K562 (cell line): ENCODE measurements around the gene TNFAIP1. TPM values are rescaled to one million over a fixed set of nuclear protein-coding genes. Genes with fewer than 3 reads are reported as not detected.
A peak's percentile ranks its signal among the peaks of the same experiment; 100 is the strongest.

ENCODE experiments used
- ATAC-seq: fragments of 200-7000 bp; cut with Tn5 transposase; 3 replicates; pipeline ENCODE4 v1.9.1; 2020; ENCODE audit warnings: moderate library complexity
- BruUV-seq: library from RNA; stranded (reverse); fragments of 400-500 nt; replicated peaks from 2 replicates; lab custom pipeline; 2021; lab: Mats Ljungman, UMichigan
- CTCF ChIA-PET: fragments of 300-600 bp; formaldehyde crosslinking; extraction: SDS; loops from one replicate; lab custom pipeline; 2021; ENCODE audit warnings: low intra/inter-chr PET ratio; lab: Yijun Ruan, JAX
- POLR2A ChIA-PET: fragments of 300-600, 350-650 bp; sonication (Branson Sonifier 250); formaldehyde crosslinking; extraction: SDS; loops from one replicate; lab custom pipeline; 2021; ENCODE audit warnings: antibody characterized with exemption, inconsistent platforms; lab: Yijun Ruan, JAX
- DNase-seq, 4 experiments: peaks; one replicate each; pipeline versions ENCODE4 v3.0.0 to v3.0.0-alpha.2; 2011 to 2018; ENCODE audit warnings: low spot score in 3 of 4, mixed read lengths in 3 of 4; ENCODE audit errors: extremely low read depth in 1 of 4
- FAIRE-seq: peaks from 2 replicates; lab custom pipeline; 2011; peaks lifted over from hg19 to GRCh38; lab: Jason Lieb, UNC
- H2AFZ ChIP-seq: 2 replicates; pipeline ENCODE4 v1.6.0; 2011; ENCODE audit warnings: low read depth, low read length, control low read depth, inconsistent platforms
- H3K27ac ChIP-seq: fragments of 200-600 bp; 3 replicates; pipeline ENCODE4 v1.8.0; 2011; ENCODE audit warnings: low read depth, mild to moderate bottlenecking, control low read depth, inconsistent platforms, low read length, moderate library complexity, mixed read lengths; ENCODE audit errors: extremely low read depth
- H3K27me3 ChIP-seq, 2 experiments: fragments of 300-600 bp in 1 of 2; 2 replicates in 1 of 2; 3 replicates in 1 of 2; pipeline versions ENCODE4 v1.6.0 to v1.8.0; 2011; ENCODE audit warnings: inconsistent platforms in 2 of 2, low read length in 2 of 2, mild to moderate bottlenecking in 1 of 2, mixed read lengths in 1 of 2, moderate library complexity in 1 of 2; ENCODE audit not compliant: control insufficient read depth in 2 of 2, insufficient read depth in 2 of 2
- H3K36me3 ChIP-seq: fragments of 300-600 bp; 3 replicates; pipeline ENCODE4 v1.8.0; 2011; ENCODE audit warnings: mild to moderate bottlenecking, low read length, inconsistent platforms; ENCODE audit not compliant: control insufficient read depth, insufficient read depth
- H3K4me1 ChIP-seq, 2 experiments: fragments of 200-600 bp in 1 of 2; replicated peaks in 1 of 2; 2 replicates in 1 of 2; 3 replicates in 1 of 2; pipeline versions ENCODE4 v1.5.1 to v1.8.0; 2011; ENCODE audit warnings: inconsistent platforms in 2 of 2, low read length in 2 of 2, mild to moderate bottlenecking in 1 of 2, mixed read lengths in 1 of 2, moderate library complexity in 1 of 2; ENCODE audit not compliant: control insufficient read depth in 2 of 2, insufficient read depth in 2 of 2
- H3K4me2 ChIP-seq: 2 replicates; pipeline ENCODE4 v1.6.1; 2011; ENCODE audit warnings: low read length, control low read depth, inconsistent platforms, mixed read lengths; ENCODE audit not compliant: insufficient read depth
- H3K4me3 ChIP-seq: fragments of 200-600 bp; sonication (generic), shearing (Covaris generic); 2 replicates; pipeline ENCODE4 v1.5.1; 2016; ENCODE audit warnings: control low read depth, inconsistent platforms
- H3K79me2 ChIP-seq: fragments of 200-600 bp; 3 replicates; pipeline ENCODE4 v1.8.0; 2011; ENCODE audit warnings: low read length, inconsistent platforms; ENCODE audit not compliant: control insufficient read depth, insufficient read depth
- H3K9ac ChIP-seq, 2 experiments: 2 replicates each; pipeline versions ENCODE4 v1.6.0 to v1.6.1; 2011; ENCODE audit warnings: low read depth in 2 of 2, low read length in 2 of 2, control low read depth in 1 of 2, inconsistent platforms in 1 of 2, mild to moderate bottlenecking in 1 of 2, mixed read lengths in 1 of 2; ENCODE audit not compliant: insufficient read depth in 1 of 2
- H3K9me1 ChIP-seq: one replicate; pipeline ENCODE4 v1.6.0; 2011; ENCODE audit warnings: inconsistent platforms, mild to moderate bottlenecking, low read length, moderate library complexity; ENCODE audit not compliant: control insufficient read depth, insufficient read depth
- H3K9me3 ChIP-seq: replicated peaks from 2 replicates; pipeline ENCODE4 v1.5.1; 2011; ENCODE audit warnings: low read depth, low read length, inconsistent platforms; ENCODE audit not compliant: control insufficient read depth, insufficient read depth
- H4K20me1 ChIP-seq: replicated peaks from 2 replicates; pipeline ENCODE4 v1.6.1; 2011; ENCODE audit warnings: low read length, inconsistent platforms, mixed read lengths; ENCODE audit not compliant: control insufficient read depth, insufficient read depth
- BHLHE40 ChIP-seq: IDR thresholded peaks from 2 replicates; pipeline ENCODE4 v1.6.1; 2011; ENCODE audit warnings: low read length, improper control_type of control experiment
- BRCA1 ChIP-seq, 2 experiments: fragments of 450-650 bp in 1 of 2; sonication (generic) in 1 of 2; formaldehyde crosslinking in 1 of 2; IDR thresholded peaks; 2 replicates each; pipeline versions ENCODE4 v1.5.0 to v1.6.1; 2017 to 2020; ENCODE audit warnings: mild to moderate bottlenecking in 1 of 2, missing genetic modification reagents in 1 of 2
- CBFA2T3 ChIP-seq: fragments of 450-650 bp; IDR thresholded peaks from 2 replicates; pipeline ENCODE4 v1.6.1; 2017
- FOXA3 ChIP-seq, 2 experiments: fragments of 450-650 bp in 1 of 2; sonication (generic) in 1 of 2; formaldehyde crosslinking; IDR thresholded peaks in 1 of 2; conservative IDR thresholded peaks in 1 of 2; 2 replicates each; pipeline versions ENCODE4 v1.4.0 to v1.8.0; 2020 to 2022; ENCODE audit warnings: mild to moderate bottlenecking in 2 of 2, missing genetic modification reagents in 1 of 2
- HLTF ChIP-seq: fragments of 450-650 bp; IDR thresholded peaks from 2 replicates; pipeline ENCODE4 v1.6.1; 2016
- NR2C1 ChIP-seq, 2 experiments: fragments of 450-650 bp; IDR thresholded peaks; 2 replicates each; pipeline ENCODE4 v1.6.1; 2017; ENCODE audit warnings: mild to moderate bottlenecking in 2 of 2, antibody characterized with exemption in 1 of 2, inconsistent platforms in 1 of 2, missing compliant biosample characterization in 1 of 2, missing genetic modification characterization in 1 of 2
- POLR2H ChIP-seq: IDR thresholded peaks from 2 replicates; pipeline ENCODE4 v1.6.1; 2016; ENCODE audit warnings: missing genetic modification characterization, low read depth, mild to moderate bottlenecking, control low read depth, missing compliant biosample characterization, moderate library complexity
- TCF3 ChIP-seq: sonication (generic); formaldehyde crosslinking; IDR thresholded peaks from 2 replicates; pipeline ENCODE4 v1.4.0; 2020; ENCODE audit warnings: mild to moderate bottlenecking, missing genetic modification reagents
- WGBS: fragments of 100-300 bp; shearing (Covaris generic); methylation state at CpG from one replicate; pipeline ENCODE4 v1.1.6; 2016; ENCODE audit warnings: low coverage, mixed read lengths; ENCODE audit not compliant: insufficient coverage; ENCODE audit errors: missing lambda C conversion rate; 5-methylcytosine and 5-hydroxymethylcytosine counted together
- in situ Hi-C: fragments of 300-500 bp; cut with MboI; formaldehyde crosslinking; loops from 4 replicates; pipeline ENCODE4 v1.15.0; 2018; ENCODE audit warnings: inconsistent platforms, mixed read lengths
- intact Hi-C: fragments of 100-400 bp; cut with micrococcal nuclease; formaldehyde crosslinking; loops from 2 replicates; pipeline ENCODE4 v1.14.2; 2022
- polyA plus RNA-seq, 8 experiments: library from polyadenylated mRNA; depleted of rRNA in 4 of 8; stranded (reverse) in 5 of 8; unstranded in 3 of 8; fragments of >200 nt; fragmentation: Nextera tagmentation in 2 of 8; fragmentation: Illumina TruSeq in 1 of 8; extraction: Ambion mirVana in 2 of 8; extraction: Trizol in 1 of 8; gene quantifications; 2 replicates each; pipeline versions ENCODE4 v1.2.1 to v1.2.3, GENCODE V29; 2011 to 2014; ENCODE audit warnings: inconsistent platforms in 1 of 8, missing spikeins in 1 of 8
- total RNA-seq, 7 experiments: library from RNA; depleted of rRNA in 6 of 7; stranded (reverse); fragments of >200 nt in 6 of 7; fragmentation: Illumina TruSeq in 2 of 7; extraction: Trizol in 2 of 7; gene quantifications; 2 replicates each; pipeline versions ENCODE4 v1.2.1 to v1.2.3, GENCODE V29; 2011 to 2021; ENCODE audit warnings: low replicate concordance in 1 of 7
- TF ChIP-seq, protein P1 (sequence below): fragments of 250-450 bp; sonication (Bioruptor Pico); IDR thresholded peaks from 2 replicates; pipeline ENCODE4 v1.4.0; 2020; ENCODE audit warnings: borderline replicate concordance
- TF ChIP-seq, protein P2 (sequence below): fragments of 250-450 bp; sonication (Bioruptor Pico); IDR thresholded peaks from 2 replicates; pipeline ENCODE4 v1.9.0; 2021; ENCODE audit warnings: mild to moderate bottlenecking, inconsistent platforms

Gene TNFAIP1
- total and polyA plus RNA-seq, 9 of the 15 experiments (the other 6 are each of a cell fraction or from before 2014, with no cell fraction given) = 2.1 to 20.1 (median 8.2) TPM

DNA sequence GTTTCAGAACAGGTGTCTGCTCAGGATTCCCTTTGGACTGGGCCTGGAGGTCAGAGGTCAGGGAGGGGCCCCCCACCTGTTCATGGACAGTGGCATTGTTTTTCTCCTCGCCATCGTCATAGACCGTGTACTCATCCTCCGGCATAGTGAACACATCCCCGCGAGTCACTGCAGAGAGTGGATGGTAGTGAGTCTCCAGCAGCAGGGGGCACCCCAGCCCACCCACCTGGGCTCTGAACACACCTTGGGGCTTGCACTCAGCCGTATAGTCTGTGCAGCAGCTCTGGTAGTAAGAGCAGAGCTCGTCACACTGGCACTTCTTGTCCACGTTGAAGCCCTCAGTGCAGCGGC is 34.1 kb downstream of the TNFAIP1 start:
- no peak overlapping the region for H3K4me3 ChIP-seq
- intact Hi-C loops = no loop called here
- H3K4me2 ChIP-seq = no peak overlapping the region

DNA sequence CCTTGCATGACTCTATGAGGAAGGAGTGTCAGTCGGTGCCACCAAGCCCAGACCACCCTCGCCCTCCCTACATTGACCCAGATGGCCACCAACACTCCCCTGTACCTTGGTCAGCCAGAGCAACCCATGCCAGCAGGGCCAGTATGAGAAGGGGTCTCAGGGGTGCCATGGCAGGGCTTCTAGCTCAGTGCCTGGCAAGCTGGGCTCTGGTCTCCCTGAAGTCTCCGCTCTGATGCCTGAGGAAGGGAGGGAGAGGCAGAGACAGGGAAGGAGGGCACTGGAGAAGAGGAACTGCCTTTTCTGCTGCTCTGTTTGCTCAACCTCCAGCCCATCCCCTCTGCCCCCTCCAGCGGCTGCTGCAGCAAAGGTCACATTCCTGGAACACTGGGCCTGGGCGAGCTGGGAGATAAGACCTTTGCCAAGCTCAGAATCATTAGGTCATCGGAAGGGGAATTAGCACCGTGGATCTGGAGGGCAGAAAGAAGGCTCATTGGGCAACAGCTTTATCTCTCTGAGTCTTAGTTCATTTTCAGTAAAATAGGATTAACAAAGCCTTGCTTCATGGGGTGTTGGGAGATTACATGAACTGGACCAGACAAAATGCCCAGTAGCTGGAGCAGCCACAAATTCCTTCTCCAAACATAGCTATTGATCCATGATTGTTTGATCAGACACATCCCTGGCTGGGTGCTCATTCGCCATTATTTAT is 34.6 kb downstream of the TNFAIP1 start, which contains the start of gene VTN:
Gene VTN, minus strand, starts transcription at position 273 of the 709 bp plus-strand sequence. Its CDS starts 104 bp downstream, at position 169.
- BruUV-seq = no TSS peak
- no peaks in the 10 kb centered on the region for H3K79me2 ChIP-seq
- peak; percentile 64 to 81 (median 68) for DNase-seq
- ChIA-PET POLR2A (interaction anchor here (0.5 to 3.4 kb wide), 6 partner anchors 9 to 410 kb away, joined by 3 to 31 read pairs (median 4); partner anchors contain the start of genes POLDIP2 and TNFAIP1), CTCF (no interaction called here)
- H3K27ac ChIP-seq = no peak within 1 kb of the TSS
- H2AFZ ChIP-seq = peak within 1 kb of the TSS; percentile 11; the same call in 1 of the 2 replicates
- H3K27me3 ChIP-seq = peaks cover 0 to 4% of the 10 kb centered on the region in 2 experiments; a peak in 1 of 5 replicates
- peak within 1 kb of the TSS; percentile 4 for H3K4me2 ChIP-seq
- in situ Hi-C loops (no loop called here), intact Hi-C loops (no loop called here)
- H3K9ac ChIP-seq = peak within 1 kb of the TSS in 1 of 2 experiments; percentile 81; a peak in 2 of 4 replicates
- H3K4me1 ChIP-seq = peaks cover 16 to 38% of the 10 kb centered on the region in 2 experiments
- ATAC-seq = peak; percentile 34
- H4K20me1 ChIP-seq = peaks cover 14% of the 10 kb centered on the region
- no peaks in the 10 kb centered on the region for H3K36me3 ChIP-seq
- peak; percentile 96 for FAIRE-seq
- H3K4me3 ChIP-seq = peak within 1 kb of the TSS; percentile 29; the same call in 1 of the 2 replicates
- 13% methylated on average over 8 of the region's 8 CpGs for WGBS
- no peaks in the 10 kb centered on the region for H3K9me3 ChIP-seq
- H3K9me1 ChIP-seq = peaks cover 5% of the 10 kb centered on the region
- peak; percentile 71 for TF ChIP-seq CBFA2T3
- peak; percentile 45 for TF ChIP-seq TCF3
- TF ChIP-seq, protein P1, sequence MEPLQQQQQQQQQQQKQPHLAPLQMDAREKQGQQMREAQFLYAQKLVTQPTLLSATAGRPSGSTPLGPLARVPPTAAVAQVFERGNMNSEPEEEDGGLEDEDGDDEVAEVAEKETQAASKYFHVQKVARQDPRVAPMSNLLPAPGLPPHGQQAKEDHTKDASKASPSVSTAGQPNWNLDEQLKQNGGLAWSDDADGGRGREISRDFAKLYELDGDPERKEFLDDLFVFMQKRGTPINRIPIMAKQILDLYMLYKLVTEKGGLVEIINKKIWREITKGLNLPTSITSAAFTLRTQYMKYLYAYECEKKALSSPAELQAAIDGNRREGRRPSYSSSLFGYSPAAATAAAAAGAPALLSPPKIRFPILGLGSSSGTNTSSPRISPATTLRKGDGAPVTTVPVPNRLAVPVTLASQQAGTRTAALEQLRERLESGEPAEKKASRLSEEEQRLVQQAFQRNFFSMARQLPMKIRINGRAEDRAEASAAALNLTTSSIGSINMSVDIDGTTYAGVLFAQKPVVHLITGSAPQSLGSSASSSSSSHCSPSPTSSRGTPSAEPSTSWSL (CRISPR knock-in tag) = no peak
- no peak for TF ChIP-seq HLTF
- TF ChIP-seq FOXA3 (CRISPR knock-in tag; conservative IDR thresholded peaks at IDR 0.05 in 1 of 2, IDR thresholded peaks at IDR 0.05 in 1 of 2) = peak in 1 of 2 experiments; percentile 17; a peak in 1 of 4 replicates
- TF ChIP-seq BHLHE40 = peak; percentile 41; the same call in 1 of the 2 replicates
- TF ChIP-seq BRCA1 (IDR thresholded peaks at IDR 0.05) = no peak
- no peak for TF ChIP-seq BRCA1 (CRISPR knock-in tag; IDR thresholded peaks at IDR 0.05)
- TF ChIP-seq, protein P2, sequence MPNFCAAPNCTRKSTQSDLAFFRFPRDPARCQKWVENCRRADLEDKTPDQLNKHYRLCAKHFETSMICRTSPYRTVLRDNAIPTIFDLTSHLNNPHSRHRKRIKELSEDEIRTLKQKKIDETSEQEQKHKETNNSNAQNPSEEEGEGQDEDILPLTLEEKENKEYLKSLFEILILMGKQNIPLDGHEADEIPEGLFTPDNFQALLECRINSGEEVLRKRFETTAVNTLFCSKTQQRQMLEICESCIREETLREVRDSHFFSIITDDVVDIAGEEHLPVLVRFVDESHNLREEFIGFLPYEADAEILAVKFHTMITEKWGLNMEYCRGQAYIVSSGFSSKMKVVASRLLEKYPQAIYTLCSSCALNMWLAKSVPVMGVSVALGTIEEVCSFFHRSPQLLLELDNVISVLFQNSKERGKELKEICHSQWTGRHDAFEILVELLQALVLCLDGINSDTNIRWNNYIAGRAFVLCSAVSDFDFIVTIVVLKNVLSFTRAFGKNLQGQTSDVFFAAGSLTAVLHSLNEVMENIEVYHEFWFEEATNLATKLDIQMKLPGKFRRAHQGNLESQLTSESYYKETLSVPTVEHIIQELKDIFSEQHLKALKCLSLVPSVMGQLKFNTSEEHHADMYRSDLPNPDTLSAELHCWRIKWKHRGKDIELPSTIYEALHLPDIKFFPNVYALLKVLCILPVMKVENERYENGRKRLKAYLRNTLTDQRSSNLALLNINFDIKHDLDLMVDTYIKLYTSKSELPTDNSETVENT = 0 out of 2 replicates have a peak, but pooled peaks have one; percentile 12

More for the DNA sequence above, 34.1 kb downstream of the TNFAIP1 start:
- Histone ChIP-seq H3K9me3 (no peaks in the 10 kb centered on the region), H3K9me1 (peaks cover 5% of the 10 kb centered on the region), H3K27me3 (peaks cover 0 to 4% of the 10 kb centered on the region in 2 experiments; a peak in 1 of 5 replicates), H4K20me1 (peaks cover 14% of the 10 kb centered on the region), H3K4me1 (peaks cover 16 to 43% of the 10 kb centered on the region in 2 experiments), H3K27ac (no peak overlapping the region), H2AFZ (no peak overlapping the region), H3K9ac (peak overlapping the region in 1 of 2 experiments; percentile 81; a peak in 2 of 4 replicates), H3K79me2 (no peaks in the 10 kb centered on the region), H3K36me3 (no peaks in the 10 kb centered on the region; the same call in 2 of the 3 replicates)
- ATAC-seq (no peak), DNase-seq (no peak), FAIRE-seq (no peak)
- no TSS peak for BruUV-seq
- peak; percentile 25; the same call in 1 of the 2 replicates for TF ChIP-seq NR2C1 (IDR thresholded peaks at IDR 0.05)
- TF ChIP-seq NR2C1 (tag; IDR thresholded peaks at IDR 0.05) = peak; percentile 22; the same call in 1 of the 2 replicates
- no peak for TF ChIP-seq POLR2H
- 70% methylated on average over 10 of the region's 10 CpGs for WGBS
- in situ Hi-C loops = no loop called here
- ChIA-PET POLR2A (interaction anchor here (0.6 to 3.4 kb wide), 5 partner anchors 8 to 29 kb away, joined by 3 to 31 read pairs (median 5); partner anchors contain the start of gene POLDIP2), CTCF (interaction anchor here (0.6 kb wide), 1 partner anchor 183 kb away, joined by 5 read pairs; no protein-coding TSS in a partner anchor)
